Endodermal cell (in vitro differentiated cells): ENCODE results near the gene PTGDR2. TPM values are rescaled to one million over a fixed set of nuclear protein-coding genes. Genes with fewer than 3 reads are reported as not detected.

Source experiments
- DNase-seq: peaks from one replicate; pipeline ENCODE4 v3.0.0-alpha.2; 2017
- H3K27ac ChIP-seq: 2 replicates; pipeline ENCODE4 v1.5.1; 2013; ENCODE audit warnings: mild to moderate bottlenecking, low read depth, low read length, moderate library complexity
- H3K27me3 ChIP-seq: 2 replicates; pipeline ENCODE4 v1.6.1; 2013; ENCODE audit warnings: mild to moderate bottlenecking, low read length, moderate library complexity; ENCODE audit not compliant: insufficient read depth, control insufficient read depth, poor library complexity, severe bottlenecking
- H3K36me3 ChIP-seq: 2 replicates; pipeline ENCODE4 v1.7.0; 2013; ENCODE audit warnings: mild to moderate bottlenecking, low read length, moderate library complexity; ENCODE audit not compliant: control insufficient read depth, insufficient read depth
- H3K4me1 ChIP-seq: one replicate; pipeline ENCODE4 v1.7.0; 2013; ENCODE audit warnings: low read length; ENCODE audit not compliant: control insufficient read depth, insufficient read depth
- H3K4me3 ChIP-seq: 2 replicates; pipeline ENCODE4 v1.5.1; 2013; ENCODE audit warnings: mild to moderate bottlenecking, low read length, moderate library complexity
- H3K9ac ChIP-seq: 2 replicates; pipeline ENCODE4 v1.6.1; 2013; ENCODE audit warnings: mild to moderate bottlenecking, low read length, moderate library complexity; ENCODE audit not compliant: poor library complexity, severe bottlenecking; ENCODE audit errors: extremely low read depth
- H3K9me3 ChIP-seq: 2 replicates; pipeline ENCODE4 v1.6.1; 2013; ENCODE audit warnings: mild to moderate bottlenecking, low read length, moderate library complexity; ENCODE audit not compliant: control insufficient read depth
- H3K27ac Mint-ChIP-seq: 2 replicates; pipeline ENCODE4 v1.8.0; 2020; ENCODE audit warnings: mixed read lengths
- H3K27me3 Mint-ChIP-seq: 2 replicates; pipeline ENCODE4 v1.8.0; 2021; ENCODE audit warnings: mild to moderate bottlenecking, mixed read lengths; ENCODE audit not compliant: insufficient read depth
- H3K36me3 Mint-ChIP-seq: 2 replicates; pipeline ENCODE4 v1.8.0; 2020; ENCODE audit warnings: low read depth, mixed read lengths
- H3K4me1 Mint-ChIP-seq: 2 replicates; pipeline ENCODE4 v1.8.0; 2020; ENCODE audit warnings: mixed read lengths
- H3K4me3 Mint-ChIP-seq: 2 replicates; pipeline ENCODE4 v1.8.0; 2020; ENCODE audit warnings: mild to moderate bottlenecking, moderate library complexity, mixed read lengths
- H3K9me3 Mint-ChIP-seq: 2 replicates; pipeline ENCODE4 v1.8.0; 2020; ENCODE audit warnings: mild to moderate bottlenecking, mixed read lengths
- WGBS, 2 experiments: methylation state at CpG; one replicate each; pipeline versions ENCODE4 v1.1.5 to v1.1.7; 2013; ENCODE audit warnings: missing lambda C conversion rate in 2 of 2, mixed read lengths in 1 of 2; ENCODE audit not compliant: insufficient coverage in 1 of 2, insufficient read length in 1 of 2; 5-methylcytosine and 5-hydroxymethylcytosine counted together
- total RNA-seq, 2 donors: library from RNA; stranded (reverse); fragmentation: NEBNext Ultra II Directional in 1 of 2; extraction: Animal tissue kit (Norgen Biotek cat#: 25700) in 1 of 2; gene quantifications; 2 replicates in 1 of 2; 3 replicates in 1 of 2; pipeline ENCODE4 v1.2.1, GENCODE V29; 2021
- TF ChIP-seq, protein P1 (sequence below): fragments of 200-600 bp; sonication (generic); conservative IDR thresholded peaks from 2 replicates; pipeline ENCODE4 v1.5.0; 2021; ENCODE audit warnings: antibody characterized with exemption, mild to moderate bottlenecking

PTGDR2 gene
- total RNA-seq, 2 donors from 2014 or later: 0.15 TPM; not detected in 1

DNA sequence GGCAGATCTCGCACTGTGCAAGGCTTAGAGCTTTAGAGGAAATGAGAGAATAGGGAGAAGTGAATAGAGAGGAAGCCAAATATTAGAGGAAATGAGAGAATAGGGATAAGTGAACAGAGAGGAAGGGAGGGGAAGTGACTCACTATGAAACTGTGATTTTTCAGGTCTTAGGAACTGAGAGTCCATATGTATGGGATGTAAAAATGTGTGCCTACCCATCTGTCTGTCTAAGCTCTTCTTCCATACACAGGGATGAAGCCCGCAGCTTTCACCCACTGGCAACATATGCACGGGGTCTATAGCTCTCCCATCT is 20.3 kb downstream of the PTGDR2 start:
- H3K9me3 Mint-ChIP-seq: no peaks in the 10 kb centered on the region
- no peaks in the 10 kb centered on the region for H3K36me3 Mint-ChIP-seq
- TF ChIP-seq, protein P1, sequence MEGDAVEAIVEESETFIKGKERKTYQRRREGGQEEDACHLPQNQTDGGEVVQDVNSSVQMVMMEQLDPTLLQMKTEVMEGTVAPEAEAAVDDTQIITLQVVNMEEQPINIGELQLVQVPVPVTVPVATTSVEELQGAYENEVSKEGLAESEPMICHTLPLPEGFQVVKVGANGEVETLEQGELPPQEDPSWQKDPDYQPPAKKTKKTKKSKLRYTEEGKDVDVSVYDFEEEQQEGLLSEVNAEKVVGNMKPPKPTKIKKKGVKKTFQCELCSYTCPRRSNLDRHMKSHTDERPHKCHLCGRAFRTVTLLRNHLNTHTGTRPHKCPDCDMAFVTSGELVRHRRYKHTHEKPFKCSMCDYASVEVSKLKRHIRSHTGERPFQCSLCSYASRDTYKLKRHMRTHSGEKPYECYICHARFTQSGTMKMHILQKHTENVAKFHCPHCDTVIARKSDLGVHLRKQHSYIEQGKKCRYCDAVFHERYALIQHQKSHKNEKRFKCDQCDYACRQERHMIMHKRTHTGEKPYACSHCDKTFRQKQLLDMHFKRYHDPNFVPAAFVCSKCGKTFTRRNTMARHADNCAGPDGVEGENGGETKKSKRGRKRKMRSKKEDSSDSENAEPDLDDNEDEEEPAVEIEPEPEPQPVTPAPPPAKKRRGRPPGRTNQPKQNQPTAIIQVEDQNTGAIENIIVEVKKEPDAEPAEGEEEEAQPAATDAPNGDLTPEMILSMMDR: no peak

DNA sequence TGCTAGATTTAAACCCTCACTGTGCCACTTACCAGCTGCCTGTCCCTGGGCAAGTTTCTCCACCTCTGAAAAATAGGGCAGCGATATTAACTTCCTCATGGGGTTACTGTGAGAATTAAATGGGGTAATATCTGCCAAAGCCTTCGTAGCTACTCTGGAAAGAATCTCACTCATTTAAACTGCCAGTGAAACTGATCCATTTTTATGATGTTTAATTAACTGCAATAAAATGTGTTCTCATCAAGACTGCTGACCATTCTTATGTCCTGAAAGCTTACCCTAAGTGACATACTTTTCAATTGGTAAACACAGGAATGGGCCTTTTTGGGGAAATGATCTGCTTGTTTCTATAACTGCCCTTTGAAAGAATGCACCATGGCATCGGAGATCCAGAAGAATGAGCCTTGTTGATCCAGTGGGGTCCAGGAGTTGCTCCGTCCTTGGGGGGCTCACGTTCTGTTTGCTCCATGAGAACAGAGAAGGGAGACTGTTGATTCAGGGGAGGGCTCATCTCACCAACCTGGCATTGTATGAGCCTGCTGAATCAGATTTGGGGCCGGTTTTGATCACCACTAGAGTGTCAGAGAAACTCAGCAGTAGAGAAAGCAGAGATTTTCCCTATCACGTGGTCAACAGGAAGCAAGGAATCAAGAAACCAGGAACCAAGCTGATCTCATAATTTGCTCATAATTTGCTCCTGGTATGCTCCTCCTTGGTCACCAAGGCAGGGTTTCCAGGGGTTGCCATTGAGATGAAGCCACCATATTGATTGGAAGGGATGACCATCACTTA is 20.8 kb downstream of the PTGDR2 start:
- H3K27ac ChIP-seq: no peak overlapping the region
- H3K4me1 ChIP-seq: peaks cover 6% of the 10 kb centered on the region
- no peak overlapping the region for H3K9ac ChIP-seq
- H3K4me3 ChIP-seq: no peak overlapping the region
- no peak for DNase-seq
- no peaks in the 10 kb centered on the region for H3K36me3 ChIP-seq
- no peaks in the 10 kb centered on the region for H3K36me3 Mint-ChIP-seq
- no peaks in the 10 kb centered on the region for H3K9me3 ChIP-seq
- 65 to 79% methylated on average over 5 to 7 of the region's 7 CpGs for WGBS, 2 experiments
- TF ChIP-seq, protein P1: no peak
- no peak overlapping the region for H3K4me3 Mint-ChIP-seq
- no peaks in the 10 kb centered on the region for H3K9me3 Mint-ChIP-seq
- no peak overlapping the region for H3K27ac Mint-ChIP-seq
- H3K4me1 Mint-ChIP-seq: peaks cover 12% of the 10 kb centered on the region
- peaks cover 40% of the 10 kb centered on the region for H3K27me3 Mint-ChIP-seq
- peaks cover 34% of the 10 kb centered on the region for H3K27me3 ChIP-seq

More for the DNA sequence above, 20.3 kb downstream of the PTGDR2 start:
- Histone ChIP-seq H3K9ac (no peak overlapping the region), H3K4me3 (no peak overlapping the region), H3K36me3 (no peaks in the 10 kb centered on the region), H3K27ac (no peak overlapping the region), H3K4me1 (peaks cover 6% of the 10 kb centered on the region), H3K9me3 (no peaks in the 10 kb centered on the region), H3K27me3 (peaks cover 34% of the 10 kb centered on the region)
- no peak overlapping the region for H3K27ac Mint-ChIP-seq
- H3K27me3 Mint-ChIP-seq: peaks cover 40% of the 10 kb centered on the region
- DNase-seq: no peak
- H3K4me3 Mint-ChIP-seq: no peak overlapping the region
- 67 to 92% methylated on average over 1 to 3 of the region's 3 CpGs for WGBS, 2 experiments
- H3K4me1 Mint-ChIP-seq: peaks cover 12% of the 10 kb centered on the region

DNA sequence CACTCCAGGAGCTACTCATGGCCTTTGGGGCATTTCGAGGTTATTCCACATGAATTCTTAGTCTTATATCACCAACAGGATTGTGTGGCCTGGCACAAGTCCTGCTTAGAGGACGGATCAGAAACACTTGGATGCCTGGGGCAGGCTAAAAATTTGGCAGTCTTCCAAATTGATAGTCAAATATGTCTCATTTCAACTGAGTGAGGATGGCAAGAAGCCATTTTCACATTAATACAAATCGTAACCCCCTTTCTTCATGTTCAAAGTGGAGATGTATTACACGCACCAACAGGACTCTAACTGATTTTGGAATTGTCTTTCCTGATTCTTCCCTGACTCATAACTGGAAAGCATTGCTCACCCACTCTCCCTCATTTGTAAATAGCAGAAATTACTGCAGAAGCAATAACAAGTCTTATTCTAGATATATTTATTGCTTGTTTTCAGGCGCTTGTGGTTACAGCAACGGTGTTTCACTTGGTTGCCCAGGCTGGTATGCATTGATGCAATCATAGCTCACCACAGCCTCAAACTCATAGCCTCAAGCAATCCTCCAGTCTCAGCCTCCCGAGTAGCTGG is 24.2 kb downstream of the PTGDR2 start:
- no peak overlapping the region for H3K9ac ChIP-seq
- no peaks in the 10 kb centered on the region for H3K9me3 ChIP-seq
- no peak overlapping the region for H3K4me3 ChIP-seq
- TF ChIP-seq, protein P1: no peak
- Mint-ChIP-seq H3K27ac (no peak overlapping the region), H3K9me3 (no peaks in the 10 kb centered on the region), H3K4me3 (no peak overlapping the region), H3K36me3 (no peaks in the 10 kb centered on the region), H3K4me1 (no peaks in the 10 kb centered on the region), H3K27me3 (peaks cover 36% of the 10 kb centered on the region)
- H3K4me1 ChIP-seq: no peaks in the 10 kb centered on the region
- WGBS, 2 experiments: 20 to 69% methylated on average over 2 to 7 of the region's 7 CpGs
- DNase-seq: no peak
- no peaks in the 10 kb centered on the region for H3K36me3 ChIP-seq
- H3K27ac ChIP-seq: no peak overlapping the region
- peaks cover 34% of the 10 kb centered on the region for H3K27me3 ChIP-seq
